ENCODE data around the gene ZSCAN23.

GRCh38 chr6:28489366-28490204 lies 46.3 kb upstream of the ZSCAN23 start:
- TF ChIP-seq EP300 (IDR thresholded peaks at IDR 0.05): no peak
- TF ChIP-seq, protein P1, sequence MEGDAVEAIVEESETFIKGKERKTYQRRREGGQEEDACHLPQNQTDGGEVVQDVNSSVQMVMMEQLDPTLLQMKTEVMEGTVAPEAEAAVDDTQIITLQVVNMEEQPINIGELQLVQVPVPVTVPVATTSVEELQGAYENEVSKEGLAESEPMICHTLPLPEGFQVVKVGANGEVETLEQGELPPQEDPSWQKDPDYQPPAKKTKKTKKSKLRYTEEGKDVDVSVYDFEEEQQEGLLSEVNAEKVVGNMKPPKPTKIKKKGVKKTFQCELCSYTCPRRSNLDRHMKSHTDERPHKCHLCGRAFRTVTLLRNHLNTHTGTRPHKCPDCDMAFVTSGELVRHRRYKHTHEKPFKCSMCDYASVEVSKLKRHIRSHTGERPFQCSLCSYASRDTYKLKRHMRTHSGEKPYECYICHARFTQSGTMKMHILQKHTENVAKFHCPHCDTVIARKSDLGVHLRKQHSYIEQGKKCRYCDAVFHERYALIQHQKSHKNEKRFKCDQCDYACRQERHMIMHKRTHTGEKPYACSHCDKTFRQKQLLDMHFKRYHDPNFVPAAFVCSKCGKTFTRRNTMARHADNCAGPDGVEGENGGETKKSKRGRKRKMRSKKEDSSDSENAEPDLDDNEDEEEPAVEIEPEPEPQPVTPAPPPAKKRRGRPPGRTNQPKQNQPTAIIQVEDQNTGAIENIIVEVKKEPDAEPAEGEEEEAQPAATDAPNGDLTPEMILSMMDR (IDR thresholded peaks at IDR 0.05): no peak
